ENCODE results near the gene TMEM39B. TPM values are rescaled to one million over a fixed set of nuclear protein-coding genes. Genes with fewer than 3 reads are reported as not detected.
"Not testable (repeated sequence)": the region's sequence is repeated elsewhere in the genome, so short reads cannot be mapped to it uniquely, and the experiment has no call there.

TMEM39B gene
- polyA plus RNA-seq, 3 donors: 3.3 to 30.6 (median 3.4) TPM

- H2AFZ ChIP-seq (ENCODE audit: insufficient read depth, low read depth, low read length, poor library complexity, severe bottlenecking): no peak overlapping the region
- H3K27me3 ChIP-seq (ENCODE audit: control insufficient read depth in 2 of 2, insufficient read depth in 2 of 2, low read length in 2 of 2): no peaks in the 10 kb centered on the region
- Mint-ChIP-seq H3K4me3 (no peak overlapping the region), H3K9me3 (peaks cover 2 to 10% (median 5%) of the 10 kb centered on the region in 7 donors), H3K4me1 (peaks cover 13% of the 10 kb centered on the region), H3K36me3 (peaks cover 3 to 32% of the 10 kb centered on the region in 2 donors), H3K27ac (peak overlapping the region in 1 of 7 donors; percentile 21), H3K27me3 (ENCODE audit: low read depth in 3 of 3) (no peaks in the 10 kb centered on the region)
- 92% methylated on average over 2 of the region's 6 CpGs for WGBS (ENCODE audit: insufficient coverage)
- H3K4me2 ChIP-seq (replicated peaks; ENCODE audit: extremely low read depth, low read length, poor library complexity, severe bottlenecking): no peak overlapping the region
- no peaks in the 10 kb centered on the region for H3K4me1 ChIP-seq (ENCODE audit: control insufficient read depth in 1 of 2, insufficient read depth in 2 of 2, low read length in 2 of 2)
- DNase-seq: no peak
- no peak for TF ChIP-seq CTCF (IDR thresholded peaks at IDR 0.05)
- H4K20me1 ChIP-seq (ENCODE audit: insufficient read depth, low read length): peaks cover 93% of the 10 kb centered on the region
- H3K36me3 ChIP-seq (replicated peaks in 1 of 2; ENCODE audit: control insufficient read depth in 1 of 2, insufficient read depth in 2 of 2, low read length in 2 of 2): peaks cover 0 to 15% of the 10 kb centered on the region in 2 donors
- intact Hi-C loops (cut with micrococcal nuclease): no loop called here
- no peak overlapping the region for H3K27ac ChIP-seq (ENCODE audit: low read depth in 1 of 2, low read length in 2 of 2)
- no peak overlapping the region for H3K9ac ChIP-seq (ENCODE audit: insufficient read depth, low read length, poor library complexity, severe bottlenecking)
- peaks cover 96% of the 10 kb centered on the region for H3K79me2 ChIP-seq (ENCODE audit: insufficient read depth, low read length)
- no peak overlapping the region for H3K4me3 ChIP-seq (replicated peaks in 1 of 3; ENCODE audit: low read depth in 2 of 3, low read length in 3 of 3)
- peaks cover 0 to 2% of the 10 kb centered on the region in 2 donors for H3K9me3 ChIP-seq (replicated peaks in 1 of 2; ENCODE audit: control insufficient read depth in 1 of 2, insufficient read depth in 1 of 2, low read length in 2 of 2)
These were observed 69.9 kb downstream of the TMEM39B start for GRCh38 chr1:32142446-32143301.

GRCh38 chr1:32143302-32143695 lies 70.6 kb downstream of the TMEM39B start:
- Mint-ChIP-seq H3K36me3 (peaks cover 3 to 35% of the 10 kb centered on the region in 2 donors), H3K4me1 (peaks cover 13% of the 10 kb centered on the region), H3K9me3 (peaks cover 2 to 14% (median 8%) of the 10 kb centered on the region in 7 donors)
- H3K4me3 ChIP-seq (replicated peaks in 1 of 3; ENCODE audit: low read depth in 2 of 3, low read length in 3 of 3); H2AFZ ChIP-seq (ENCODE audit: insufficient read depth, low read depth, low read length, poor library complexity, severe bottlenecking); H3K4me1 ChIP-seq (ENCODE audit: control insufficient read depth in 1 of 2, insufficient read depth in 2 of 2, low read length in 2 of 2); intact Hi-C loops (cut with micrococcal nuclease); H3K4me3 Mint-ChIP-seq; H3K9ac ChIP-seq (ENCODE audit: insufficient read depth, low read length, poor library complexity, severe bottlenecking); H3K27ac ChIP-seq (ENCODE audit: low read depth in 1 of 2, low read length in 2 of 2); H3K9me3 ChIP-seq (replicated peaks in 1 of 2; ENCODE audit: control insufficient read depth in 1 of 2, insufficient read depth in 1 of 2, low read length in 2 of 2); H3K27me3 Mint-ChIP-seq (ENCODE audit: low read depth in 3 of 3); H3K27me3 ChIP-seq (ENCODE audit: control insufficient read depth in 2 of 2, insufficient read depth in 2 of 2, low read length in 2 of 2); H3K4me2 ChIP-seq (replicated peaks; ENCODE audit: extremely low read depth, low read length, poor library complexity, severe bottlenecking); H3K27ac Mint-ChIP-seq; DNase-seq: not testable (repeated sequence)
- WGBS (ENCODE audit: insufficient coverage): no CpG with 5 or more reads among the region's 4 CpGs
- Histone ChIP-seq H3K36me3 (replicated peaks in 1 of 2; ENCODE audit: control insufficient read depth in 1 of 2, insufficient read depth in 2 of 2, low read length in 2 of 2) (peaks cover 0 to 22% of the 10 kb centered on the region in 2 donors), H4K20me1 (ENCODE audit: insufficient read depth, low read length) (peaks cover 93% of the 10 kb centered on the region), H3K79me2 (ENCODE audit: insufficient read depth, low read length) (peaks cover 96% of the 10 kb centered on the region)

Measured in CD14-positive monocyte (primary cell).